Parathyroid adenoma (tissue), 2 donors: ENCODE measurements around the gene NBEA.
"Not testable (repeated sequence)": the region's sequence is repeated elsewhere in the genome, so short reads cannot be mapped to it uniquely, and the experiment has no call there.

Source experiments
- H2AFZ ChIP-seq: fragments of 300-600 bp; sonication (generic); one replicate; pipeline ENCODE4 v1.7.0; 2017; ENCODE audit warnings: antibody characterized with exemption, mild to moderate bottlenecking
- H3K27ac ChIP-seq: fragments of 300-600 bp; sonication (generic); one replicate; pipeline ENCODE4 v1.7.0; 2017
- H3K27me3 ChIP-seq: fragments of 300-600 bp; sonication (generic); one replicate; pipeline ENCODE4 v1.7.0; 2017; ENCODE audit warnings: low read length; ENCODE audit not compliant: control insufficient read depth, insufficient read depth
- H3K36me3 ChIP-seq: fragments of 300-600 bp; sonication (generic); one replicate; pipeline ENCODE4 v1.7.0; 2017; ENCODE audit warnings: low read length; ENCODE audit not compliant: control insufficient read depth, insufficient read depth
- H3K4me1 ChIP-seq: fragments of 300-600 bp; sonication (generic); one replicate; pipeline ENCODE4 v1.7.0; 2017; ENCODE audit warnings: control low read depth
- H3K4me2 ChIP-seq: fragments of 300-600 bp; sonication (generic); one replicate; pipeline ENCODE4 v1.7.0; 2017; ENCODE audit warnings: low read length
- H3K4me3 ChIP-seq: fragments of 300-600 bp; sonication (generic); one replicate; pipeline ENCODE4 v1.7.0; 2017; ENCODE audit warnings: low read depth, low read length
- H3K79me2 ChIP-seq: fragments of 300-600 bp; sonication (generic); one replicate; pipeline ENCODE4 v1.7.0; 2017; ENCODE audit warnings: control low read depth
- H3K9ac ChIP-seq: fragments of 300-600 bp; sonication (generic); one replicate; pipeline ENCODE4 v1.7.0; 2017; ENCODE audit warnings: mild to moderate bottlenecking
- H3K9me3 ChIP-seq: fragments of 300-600 bp; sonication (generic); one replicate; pipeline ENCODE4 v1.7.0; 2017; ENCODE audit warnings: low read length; ENCODE audit not compliant: control insufficient read depth
- TF ChIP-seq, protein P1 (sequence below): fragments of 300-600 bp; sonication (generic); IDR thresholded peaks from one replicate; pipeline ENCODE4 v1.7.0; 2017; ENCODE audit warnings: antibody characterized with exemption, mild to moderate bottlenecking
- donor health status: primary hyperparathyroidism.

NBEA gene

DNA sequence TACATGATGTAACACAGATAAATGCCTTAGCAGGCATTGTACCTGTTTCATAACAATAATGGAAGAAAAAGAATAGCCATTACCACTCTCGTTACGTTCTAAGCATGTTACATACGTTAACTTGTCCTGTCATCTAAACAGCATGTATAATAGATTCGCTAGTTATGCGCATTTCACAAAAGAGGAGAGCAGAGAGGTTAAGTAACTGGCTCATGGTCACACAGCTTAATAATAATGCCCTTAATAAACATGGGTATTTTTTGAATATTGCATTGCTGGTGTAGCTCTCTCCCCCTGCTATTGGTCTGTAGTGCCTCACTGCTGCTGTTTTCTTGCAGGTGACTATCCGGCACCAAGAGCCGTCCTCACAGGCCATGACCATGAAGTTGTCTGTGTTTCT, 722.7 kb downstream of the NBEA start:
- Histone ChIP-seq H3K79me2 (no peaks in the 10 kb centered on the region), H3K4me2 (no peak overlapping the region), H3K9me3 (no peaks in the 10 kb centered on the region), H3K4me1 (no peaks in the 10 kb centered on the region), H3K27ac (no peak overlapping the region), H2AFZ (no peak overlapping the region), H3K4me3 (no peak overlapping the region), H3K9ac (no peak overlapping the region), H3K36me3 (no peaks in the 10 kb centered on the region), H3K27me3 (no peaks in the 10 kb centered on the region)
- TF ChIP-seq, protein P1, sequence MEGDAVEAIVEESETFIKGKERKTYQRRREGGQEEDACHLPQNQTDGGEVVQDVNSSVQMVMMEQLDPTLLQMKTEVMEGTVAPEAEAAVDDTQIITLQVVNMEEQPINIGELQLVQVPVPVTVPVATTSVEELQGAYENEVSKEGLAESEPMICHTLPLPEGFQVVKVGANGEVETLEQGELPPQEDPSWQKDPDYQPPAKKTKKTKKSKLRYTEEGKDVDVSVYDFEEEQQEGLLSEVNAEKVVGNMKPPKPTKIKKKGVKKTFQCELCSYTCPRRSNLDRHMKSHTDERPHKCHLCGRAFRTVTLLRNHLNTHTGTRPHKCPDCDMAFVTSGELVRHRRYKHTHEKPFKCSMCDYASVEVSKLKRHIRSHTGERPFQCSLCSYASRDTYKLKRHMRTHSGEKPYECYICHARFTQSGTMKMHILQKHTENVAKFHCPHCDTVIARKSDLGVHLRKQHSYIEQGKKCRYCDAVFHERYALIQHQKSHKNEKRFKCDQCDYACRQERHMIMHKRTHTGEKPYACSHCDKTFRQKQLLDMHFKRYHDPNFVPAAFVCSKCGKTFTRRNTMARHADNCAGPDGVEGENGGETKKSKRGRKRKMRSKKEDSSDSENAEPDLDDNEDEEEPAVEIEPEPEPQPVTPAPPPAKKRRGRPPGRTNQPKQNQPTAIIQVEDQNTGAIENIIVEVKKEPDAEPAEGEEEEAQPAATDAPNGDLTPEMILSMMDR: no peak

DNA sequence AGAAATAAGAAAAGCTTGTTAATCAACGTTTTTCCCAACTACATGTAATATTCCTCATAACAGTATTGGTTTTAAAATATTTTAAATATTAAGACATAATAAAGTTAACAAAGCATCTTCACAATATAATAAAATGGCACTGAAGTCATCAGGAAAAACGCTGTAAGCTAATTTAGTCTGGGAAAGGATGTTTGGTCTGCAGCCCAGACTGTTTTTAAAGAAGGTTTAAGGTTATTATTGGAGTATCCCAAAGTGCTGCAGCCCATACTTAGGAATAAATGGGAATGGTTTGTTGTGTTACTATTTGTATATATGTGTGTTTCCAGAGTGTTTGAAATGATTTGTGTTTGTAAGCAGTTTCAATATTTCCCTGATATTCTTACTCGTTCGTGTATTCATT, 727.3 kb downstream of the NBEA start:
- Histone ChIP-seq H3K79me2 (no peaks in the 10 kb centered on the region), H2AFZ (no peak overlapping the region), H3K9ac (no peak overlapping the region), H3K4me1 (no peaks in the 10 kb centered on the region), H3K36me3 (no peaks in the 10 kb centered on the region), H3K27me3 (no peaks in the 10 kb centered on the region), H3K4me2 (no peak overlapping the region), H3K27ac (no peak overlapping the region), H3K4me3 (no peak overlapping the region), H3K9me3 (no peaks in the 10 kb centered on the region)
- TF ChIP-seq, protein P1: no peak

DNA sequence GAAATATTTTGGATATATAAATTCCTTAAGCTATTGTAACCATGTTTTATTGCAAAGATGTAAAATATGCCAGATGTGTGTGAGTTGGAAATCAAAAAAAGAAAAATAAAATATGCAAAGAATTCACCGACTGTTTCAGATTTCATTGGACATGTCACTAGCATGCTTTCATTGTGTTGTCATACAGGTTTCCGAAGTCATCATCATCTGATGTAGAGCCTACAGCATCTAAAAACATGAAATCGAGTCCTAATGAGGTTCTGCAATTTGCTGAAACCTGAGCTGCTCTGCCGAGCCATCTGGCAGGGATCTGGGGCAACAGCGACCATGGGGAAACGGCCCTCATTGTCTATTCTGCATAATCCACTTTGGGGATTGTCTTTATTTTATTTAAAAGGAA, 730.5 kb downstream of the NBEA start:
- Histone ChIP-seq H3K4me2 (no peak overlapping the region), H3K4me3 (no peak overlapping the region), H3K9me3 (no peaks in the 10 kb centered on the region), H3K79me2 (no peaks in the 10 kb centered on the region), H3K27ac (no peak overlapping the region), H3K4me1 (no peaks in the 10 kb centered on the region), H3K36me3 (no peaks in the 10 kb centered on the region), H3K27me3 (no peaks in the 10 kb centered on the region), H2AFZ (no peak overlapping the region), H3K9ac (no peak overlapping the region)
- TF ChIP-seq, protein P1: no peak

DNA sequence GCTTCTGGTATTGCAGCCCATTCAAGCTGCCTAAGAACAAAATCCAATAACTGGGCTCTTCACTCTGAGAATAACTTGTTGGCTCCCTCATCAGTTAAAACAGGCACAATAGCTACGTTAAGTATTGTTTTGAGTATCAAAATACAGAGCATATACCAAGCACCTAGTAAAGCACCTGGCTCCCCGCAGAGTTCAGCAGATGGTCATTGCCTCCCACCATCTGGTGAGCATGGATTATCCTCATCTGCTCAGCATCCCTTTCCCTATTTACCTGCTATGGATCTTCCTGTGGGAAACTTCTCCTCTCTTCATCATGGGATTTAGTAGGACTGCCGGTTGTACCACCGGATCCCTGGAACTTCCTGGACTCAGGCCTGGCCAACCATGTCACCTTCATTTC, 733.6 kb downstream of the NBEA start:
- Histone ChIP-seq H3K4me1 (no peaks in the 10 kb centered on the region), H3K27me3 (no peaks in the 10 kb centered on the region), H3K4me2 (no peak overlapping the region), H3K79me2 (no peaks in the 10 kb centered on the region), H3K4me3 (no peak overlapping the region), H3K9me3 (no peaks in the 10 kb centered on the region), H3K36me3 (no peaks in the 10 kb centered on the region), H3K27ac (no peak overlapping the region), H3K9ac (no peak overlapping the region), H2AFZ (no peak overlapping the region)
- TF ChIP-seq, protein P1: no peak

DNA sequence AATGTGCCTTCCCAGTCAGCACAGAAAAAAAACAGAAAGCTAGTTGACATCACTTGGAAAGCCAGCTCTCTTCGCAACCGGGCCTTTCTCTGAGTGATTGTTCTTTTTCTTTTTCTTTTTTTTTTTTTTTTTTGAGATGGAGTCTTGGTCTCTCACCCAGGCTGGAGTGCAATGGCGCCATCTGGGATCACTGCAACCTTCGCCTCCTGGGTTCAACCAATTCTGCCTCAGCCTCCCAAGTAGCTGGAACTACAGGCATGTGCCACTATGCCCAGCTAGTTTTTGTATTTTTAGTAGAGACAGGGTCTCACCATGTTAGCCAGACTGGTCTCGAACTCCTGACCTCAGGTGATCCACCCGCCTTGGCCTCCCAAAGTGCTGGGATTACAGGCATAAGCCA, 735.8 kb downstream of the NBEA start:
- not testable (repeated sequence) for H3K4me3 ChIP-seq, H3K9ac ChIP-seq, H3K79me2 ChIP-seq, H3K27ac ChIP-seq, H3K36me3 ChIP-seq, H3K4me1 ChIP-seq, H3K4me2 ChIP-seq, H2AFZ ChIP-seq, H3K9me3 ChIP-seq, H3K27me3 ChIP-seq
